Hematopoietic multipotent progenitor cell treated with erythropoietin and hydrocortisone succinate and interleukin-3 and kit ligand, for 6 days (in vitro differentiated cells): ENCODE results near the gene CAT.
"Not testable (repeated sequence)": the region's sequence is repeated elsewhere in the genome, so short reads cannot be mapped to it uniquely, and the experiment has no call there.

ENCODE experiments used
- DNase-seq: peaks from one replicate; pipeline ENCODE4 v3.0.0-alpha.2; 2015

CAT gene

DNA sequence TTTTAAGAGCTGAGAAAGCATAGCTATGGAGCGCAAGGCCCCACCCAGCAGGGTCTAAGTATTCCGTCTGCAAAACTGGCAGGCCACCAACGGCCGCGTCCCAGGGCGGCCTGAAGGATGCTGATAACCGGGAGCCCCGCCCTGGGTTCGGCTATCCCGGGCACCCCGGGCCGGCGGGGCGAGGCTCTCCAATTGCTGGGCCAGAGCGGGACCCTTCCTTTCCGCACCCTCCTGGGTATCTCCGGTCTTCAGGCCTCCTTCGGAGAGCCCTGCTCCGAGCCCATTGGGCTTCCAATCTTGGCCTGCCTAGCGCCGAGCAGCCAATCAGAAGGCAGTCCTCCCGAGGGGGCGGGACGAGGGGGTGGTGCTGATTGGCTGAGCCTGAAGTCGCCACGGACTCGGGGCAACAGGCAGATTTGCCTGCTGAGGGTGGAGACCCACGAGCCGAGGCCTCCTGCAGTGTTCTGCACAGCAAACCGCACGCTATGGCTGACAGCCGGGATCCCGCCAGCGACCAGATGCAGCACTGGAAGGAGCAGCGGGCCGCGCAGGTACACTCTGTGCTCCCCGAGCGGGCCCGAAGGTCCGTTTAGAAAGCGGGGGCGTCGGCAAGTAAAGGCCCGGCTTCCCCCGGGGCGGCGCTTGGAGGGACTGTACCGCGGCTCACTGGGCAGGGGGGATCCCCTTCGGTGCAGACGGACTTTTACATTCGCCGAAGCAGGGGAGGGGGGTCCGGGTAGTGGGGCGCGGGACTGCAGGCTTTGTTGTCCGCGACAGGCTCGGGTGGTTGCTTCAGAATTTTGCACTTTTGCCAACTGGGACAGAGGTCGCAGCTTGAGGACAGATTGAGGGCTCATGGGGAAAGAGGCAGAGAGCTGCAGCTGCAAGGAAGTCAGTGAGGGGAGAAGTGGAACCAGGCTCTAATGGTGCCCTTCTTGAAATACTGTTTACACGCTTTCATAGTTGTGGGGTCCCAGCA, at the start of gene CAT:
CAT (plus strand) TSS at position 406 of the 979 bp plus-strand sequence; CDS start at position 486, 80 bp downstream.
- peak; percentile 99 for DNase-seq

DNA sequence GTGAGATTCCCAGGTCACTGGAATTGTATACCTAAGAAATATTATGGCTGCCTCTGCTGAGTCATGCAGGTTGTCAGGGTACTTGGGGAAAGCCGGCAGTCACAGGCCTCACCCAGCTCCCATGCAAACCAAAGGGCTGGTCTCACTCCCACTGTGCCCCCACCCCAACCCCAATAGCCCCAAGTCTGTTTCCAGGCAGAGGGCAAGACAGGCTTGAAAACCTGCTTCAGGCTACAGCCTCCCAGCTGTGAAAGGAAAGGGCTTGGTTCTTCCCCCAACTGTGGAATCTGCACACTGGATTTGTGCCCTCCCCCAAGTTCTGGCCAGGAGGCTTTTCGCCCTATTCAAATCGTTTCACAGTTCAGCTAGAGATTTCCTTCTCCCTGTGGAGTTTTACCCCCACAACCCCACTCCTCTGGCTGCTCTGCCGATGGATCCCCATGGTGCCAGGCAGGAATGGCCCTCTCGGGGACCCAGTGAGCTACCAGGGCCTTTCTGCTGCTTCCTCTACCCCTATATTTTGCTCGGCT, 43.9 kb upstream of the CAT start:
- DNase-seq = no peak

DNA sequence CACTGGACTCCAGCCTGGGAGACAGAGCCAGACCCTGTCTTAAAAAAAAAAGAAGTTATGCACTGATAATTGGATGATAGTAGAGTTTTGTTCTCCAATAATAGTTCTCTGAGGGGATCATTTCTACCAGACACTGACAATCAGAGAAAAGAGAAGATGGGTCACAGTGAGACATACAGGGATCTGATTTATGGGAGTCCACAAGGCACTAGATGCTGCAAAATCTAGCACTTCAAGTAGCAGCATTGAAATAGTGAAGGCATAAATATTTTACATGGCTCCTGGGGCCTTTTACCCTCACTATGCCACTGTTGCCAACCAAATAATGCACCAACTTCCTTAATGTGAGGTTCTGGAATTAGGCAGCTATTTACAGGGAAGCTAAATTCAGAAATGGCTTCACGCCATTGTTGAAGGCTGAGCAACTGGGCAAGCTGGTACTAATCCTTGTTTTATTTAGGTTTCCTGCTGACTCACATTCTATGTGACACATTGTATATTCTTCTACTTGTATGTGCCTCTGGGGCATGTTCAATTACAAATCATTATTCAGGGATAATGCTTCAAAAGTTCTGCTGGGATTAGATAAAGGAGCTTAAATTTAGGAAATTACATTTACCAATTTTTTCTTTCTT, 42.7 kb upstream of the CAT start:
- no peak for DNase-seq

DNA sequence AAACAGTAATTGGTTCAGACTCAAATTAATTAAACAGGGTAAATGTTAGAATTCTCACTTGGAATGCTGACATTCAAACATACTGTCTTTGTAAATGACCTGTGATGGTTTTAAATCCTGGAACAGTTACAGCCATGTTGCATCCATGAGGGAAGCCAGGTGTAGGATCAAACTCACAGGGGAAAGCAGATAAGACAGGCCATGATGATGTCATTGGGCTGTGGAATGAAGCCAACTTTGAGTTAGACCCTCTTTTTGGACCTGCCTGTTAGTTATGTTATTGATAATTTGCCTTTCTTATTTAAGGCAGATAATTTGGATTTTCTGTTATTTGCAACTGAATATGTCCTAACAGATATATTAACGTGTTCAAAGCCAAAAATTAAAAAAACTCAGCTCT, 41.6 kb upstream of the CAT start:
- no peak for DNase-seq

DNA sequence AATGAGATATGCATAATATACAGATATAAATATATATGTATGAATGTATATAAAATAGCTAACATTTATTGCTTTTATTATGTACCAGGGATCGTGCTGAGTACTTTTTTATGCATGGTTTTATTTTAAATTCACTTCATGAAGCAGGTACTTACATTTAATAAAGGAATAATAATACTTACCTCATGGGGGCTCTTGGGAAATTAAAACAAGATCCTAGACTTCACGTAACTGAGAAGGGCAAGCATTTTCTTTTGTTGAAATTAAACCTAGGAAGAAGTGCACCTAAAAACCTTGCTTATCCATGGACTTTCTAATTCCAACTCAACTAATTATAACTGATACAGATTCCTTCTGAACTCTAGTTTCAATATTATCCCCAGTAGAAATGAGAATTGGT, 40.9 kb upstream of the CAT start:
- DNase-seq = no peak

DNA sequence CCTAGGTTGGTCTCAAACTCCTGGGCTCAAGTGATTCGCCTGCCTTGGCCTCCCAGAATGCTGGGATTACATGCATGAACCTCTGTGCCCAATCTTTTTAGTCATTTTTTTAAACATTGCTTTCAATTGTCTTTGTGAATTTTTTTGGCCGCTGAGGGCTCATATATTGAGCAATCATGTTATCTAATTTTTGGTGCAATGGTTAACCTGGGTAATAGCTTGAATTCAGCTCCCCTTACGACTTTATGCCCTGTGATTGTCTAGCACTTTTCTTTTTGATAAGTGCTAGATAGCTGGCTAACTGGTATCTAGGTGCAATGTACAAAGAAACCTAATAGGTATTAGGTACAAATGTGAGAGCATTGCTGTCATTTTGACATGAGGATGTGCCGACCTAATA, 35.3 kb upstream of the CAT start:
- DNase-seq = no peak

DNA sequence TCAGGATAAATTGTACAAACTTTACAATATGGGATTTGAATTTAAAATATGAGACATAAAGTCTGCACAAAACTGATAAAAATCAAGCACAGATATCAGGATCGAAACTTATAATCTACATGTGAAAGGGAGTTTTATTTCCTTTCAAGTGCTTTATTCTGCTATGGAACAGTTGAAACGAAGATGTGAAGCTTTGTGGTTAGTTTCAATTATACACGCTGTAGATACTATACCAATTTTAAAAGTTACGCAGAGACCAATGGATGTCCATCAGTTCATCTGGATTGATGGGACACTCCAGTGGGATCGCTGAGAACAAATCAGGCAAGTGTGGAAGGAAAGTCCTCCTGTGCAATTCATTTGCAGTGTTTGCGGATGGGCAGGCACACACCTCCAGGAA, 34.5 kb upstream of the CAT start:
- no peak for DNase-seq

DNA sequence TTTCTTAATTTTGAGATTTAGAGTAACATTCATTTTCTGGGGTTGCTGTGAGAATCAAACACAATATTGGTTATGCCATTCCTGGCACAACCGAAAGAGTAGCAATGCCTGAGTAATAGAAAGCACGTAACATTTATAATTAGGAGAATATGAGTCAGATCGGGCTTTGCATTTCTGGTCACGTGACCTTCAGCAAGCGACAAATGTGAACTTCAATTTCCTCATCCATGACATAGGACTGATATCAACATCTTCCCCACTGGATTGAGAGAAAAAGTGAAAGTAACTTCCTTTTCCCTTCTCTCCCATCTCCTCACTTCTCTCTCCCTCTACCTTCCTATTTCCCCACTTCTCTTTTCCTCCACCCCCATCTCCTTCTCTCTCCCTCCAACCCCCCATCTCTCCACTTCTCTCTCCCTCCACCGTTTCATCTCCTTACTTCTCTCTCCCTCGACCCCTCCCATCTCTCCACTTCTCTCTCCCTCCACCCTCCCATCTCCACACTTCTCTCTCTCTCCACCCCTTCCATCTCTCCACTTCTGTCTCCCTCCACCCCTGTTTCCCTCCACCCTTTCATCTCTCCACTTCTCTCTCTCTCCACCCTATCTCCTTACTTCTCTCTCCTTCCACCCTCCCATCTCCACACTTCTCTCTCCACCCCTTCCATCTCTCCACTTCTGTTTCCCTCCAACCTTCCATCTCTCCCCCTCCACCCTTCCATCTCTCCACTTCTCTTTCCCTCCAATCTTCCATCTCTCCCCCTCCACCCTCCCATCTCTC, 33.5 kb upstream of the CAT start:
- DNase-seq = no peak

DNA sequence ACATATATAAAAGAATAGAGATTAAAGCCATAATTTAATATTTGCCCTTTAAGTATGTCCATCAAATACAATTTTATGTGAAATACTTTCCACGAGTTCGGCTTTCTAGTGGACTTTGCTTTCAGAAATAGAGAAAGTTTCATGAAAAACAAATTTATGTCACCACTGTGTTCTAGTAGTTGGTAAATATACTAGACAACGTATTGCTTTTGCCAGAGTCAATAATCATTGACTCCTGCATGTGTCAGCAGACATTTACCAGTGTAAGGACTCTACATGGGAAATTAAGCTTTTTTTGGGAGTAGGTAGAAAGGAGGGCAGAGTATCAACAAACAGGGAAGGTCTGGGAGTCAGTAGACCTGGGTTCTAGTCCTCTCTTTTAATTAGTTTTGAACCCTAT, 32.3 kb upstream of the CAT start:
- no peak for DNase-seq

DNA sequence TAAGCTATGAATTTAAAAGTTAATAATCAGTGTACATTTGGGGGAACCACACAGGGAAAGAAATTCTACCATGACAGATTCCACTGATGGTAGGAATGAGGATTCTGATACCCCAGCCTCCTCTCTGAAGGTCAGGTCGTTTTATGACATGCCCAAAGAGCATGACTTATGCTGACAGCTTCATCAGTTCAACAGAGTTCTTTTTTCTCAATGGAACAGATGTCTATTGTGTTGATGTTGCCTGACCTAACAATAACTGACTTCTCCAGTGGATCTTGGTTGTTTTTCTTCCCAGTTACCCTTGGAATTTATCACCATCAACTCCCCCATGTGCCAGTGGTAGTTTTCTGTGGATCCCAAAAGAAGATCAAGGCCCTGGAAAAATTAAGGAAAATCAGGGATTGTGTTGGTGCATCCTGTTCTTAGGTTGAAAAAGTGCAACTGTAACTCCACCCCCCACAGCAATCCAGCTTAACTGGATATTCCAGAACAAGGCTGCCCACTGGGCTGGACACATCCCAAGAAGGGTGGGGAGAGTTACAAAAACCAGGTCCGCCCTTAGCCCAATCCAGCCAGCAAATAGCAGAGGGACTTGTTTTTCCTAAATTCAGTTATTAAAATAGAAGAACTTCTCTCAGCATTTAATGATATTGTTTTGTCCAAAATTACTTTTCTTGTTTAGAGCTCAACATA, 31.5 kb upstream of the CAT start:
- DNase-seq = no peak

DNA sequence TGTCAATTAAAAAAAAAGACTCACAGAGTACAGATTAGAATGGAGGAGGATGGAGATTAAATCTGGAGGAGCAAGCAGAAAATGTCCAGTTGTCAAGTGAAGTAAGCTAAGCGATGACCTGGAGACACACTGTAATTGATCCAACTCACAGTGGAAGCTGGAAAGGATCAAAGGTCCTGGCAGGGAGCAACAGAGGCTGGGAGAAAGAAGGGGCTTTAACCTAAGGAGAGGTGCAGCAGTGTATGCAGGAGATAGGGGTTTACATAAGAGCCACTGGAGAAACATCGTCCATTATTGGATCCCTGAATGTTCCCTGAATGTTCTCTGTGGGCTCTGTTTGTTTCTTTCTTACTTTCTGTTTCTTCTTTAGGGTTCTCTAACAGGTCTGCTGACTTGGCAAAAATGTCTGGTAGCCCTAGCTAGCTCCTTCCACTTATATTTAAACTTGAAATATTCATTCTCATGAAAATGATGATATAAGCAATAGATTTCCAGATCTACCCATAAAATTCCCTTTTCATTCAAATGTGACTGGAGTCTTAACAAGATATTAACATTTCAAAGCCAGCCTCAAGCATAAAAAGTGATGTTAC, 30.1 kb upstream of the CAT start:
- no peak for DNase-seq

DNA sequence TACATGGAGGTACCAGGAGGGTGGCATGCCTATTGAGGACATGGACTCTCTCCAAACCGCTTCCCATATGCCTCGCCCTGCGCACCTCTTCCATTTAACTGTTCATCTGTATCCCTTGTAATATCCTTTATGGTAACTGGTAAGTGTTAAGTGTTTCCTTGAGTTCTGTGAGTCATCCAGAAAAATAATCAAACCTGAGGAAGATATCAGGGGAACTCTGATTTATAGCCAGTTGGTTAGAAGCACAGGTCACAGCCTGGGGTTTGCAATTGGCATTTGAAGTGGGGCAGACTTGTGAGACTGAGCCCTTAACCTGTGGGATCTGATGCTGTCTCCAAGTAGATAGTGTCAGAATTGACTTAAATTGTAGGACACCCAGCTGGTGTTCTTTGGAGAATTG, 27.6 kb upstream of the CAT start:
- no peak for DNase-seq

DNA sequence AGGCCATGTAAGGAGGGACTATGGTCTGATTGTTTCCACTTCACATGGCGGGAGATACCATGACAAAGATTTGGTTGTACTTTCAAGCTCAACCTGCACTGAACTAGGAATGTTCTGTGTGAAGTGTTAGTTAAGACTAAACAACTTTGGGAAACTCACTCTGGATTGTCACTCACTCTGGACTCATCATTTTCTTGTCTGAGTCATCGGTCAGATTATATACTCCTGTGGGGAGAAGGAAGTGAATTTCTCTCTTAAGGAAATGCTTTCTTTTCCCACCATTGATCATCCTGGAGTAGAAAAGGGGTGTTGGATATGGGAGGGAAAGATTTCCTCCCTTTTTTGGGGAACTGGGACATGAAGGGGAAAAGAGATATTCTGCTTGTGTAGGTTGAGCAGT, 26.9 kb upstream of the CAT start:
- DNase-seq = no peak

DNA sequence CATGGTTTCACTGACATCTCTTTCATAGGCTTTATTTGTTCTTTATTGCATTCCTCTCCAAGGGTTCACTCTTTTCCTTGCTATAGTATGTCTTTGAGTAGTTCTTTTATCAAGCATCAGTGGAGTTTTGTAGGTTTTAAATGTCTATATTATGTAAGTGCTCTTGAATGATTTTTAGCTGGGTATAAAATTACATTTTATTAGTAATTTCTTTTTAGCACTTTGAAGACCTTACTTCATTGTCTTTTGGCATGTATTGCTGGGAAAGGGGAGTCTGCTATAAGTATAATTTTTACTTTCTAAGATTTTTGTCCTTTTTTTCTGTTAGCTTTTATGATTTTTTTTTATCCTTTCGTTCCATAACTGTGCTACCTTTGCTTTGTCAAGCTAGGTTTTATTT, 25.5 kb upstream of the CAT start:
- no peak for DNase-seq

DNA sequence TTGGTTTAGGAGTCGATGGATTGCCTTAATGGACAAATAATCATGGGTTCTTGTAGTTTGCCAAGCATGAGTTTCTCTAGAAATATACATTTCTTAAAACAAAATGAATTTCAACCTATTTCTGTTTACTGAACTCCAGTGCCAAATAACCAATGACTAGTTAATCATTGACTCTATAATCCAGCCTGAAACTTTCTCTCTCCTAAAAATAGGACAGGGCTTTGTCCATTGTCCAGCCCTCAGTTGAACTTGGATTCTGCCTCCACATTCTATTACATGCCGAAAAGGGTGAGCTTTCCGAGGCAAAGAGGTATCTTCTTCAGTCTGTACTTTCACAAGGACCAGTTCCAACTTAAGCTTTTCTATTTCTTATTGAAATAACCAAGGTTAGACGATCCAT, 23.2 kb upstream of the CAT start:
- no peak for DNase-seq

DNA sequence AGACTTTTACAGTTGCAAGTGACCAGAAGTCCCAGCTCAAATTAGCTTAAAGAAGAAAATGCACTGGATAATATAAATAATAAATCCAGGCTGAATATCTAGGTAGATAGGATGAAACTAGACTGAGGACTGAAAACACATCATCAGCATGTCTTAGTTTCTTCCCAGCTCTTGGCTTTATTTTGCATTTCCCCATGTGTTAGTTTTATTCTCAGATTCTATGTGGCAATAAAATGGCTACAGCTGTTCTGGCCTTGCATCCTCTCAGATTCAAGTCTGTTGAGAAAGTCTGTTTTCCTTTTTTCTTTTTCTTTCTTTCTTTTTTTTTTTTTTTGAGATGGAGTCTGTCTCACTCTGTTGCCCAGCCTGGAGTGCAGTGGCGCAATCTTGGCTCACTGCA, 22.6 kb upstream of the CAT start:
- no peak for DNase-seq

DNA sequence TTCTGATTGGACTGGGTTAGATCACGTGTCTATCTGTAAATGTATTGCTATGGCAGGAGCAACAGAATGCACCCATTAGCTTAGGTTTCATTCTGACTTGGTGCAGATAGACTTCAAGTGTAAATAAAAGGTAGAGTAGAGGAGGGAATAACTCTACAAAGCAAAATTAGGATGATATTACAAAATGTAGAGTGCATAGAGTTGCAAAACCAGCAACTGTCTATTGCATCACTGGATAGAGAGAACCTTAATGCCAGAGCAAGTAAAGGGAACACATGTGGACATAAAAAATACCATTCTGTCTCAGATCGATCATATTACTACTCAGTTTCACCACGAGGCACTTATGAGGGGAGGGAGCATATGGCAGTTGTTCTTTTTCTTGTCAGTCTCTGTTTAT, 22.0 kb upstream of the CAT start:
- DNase-seq = peak; percentile 57

DNA sequence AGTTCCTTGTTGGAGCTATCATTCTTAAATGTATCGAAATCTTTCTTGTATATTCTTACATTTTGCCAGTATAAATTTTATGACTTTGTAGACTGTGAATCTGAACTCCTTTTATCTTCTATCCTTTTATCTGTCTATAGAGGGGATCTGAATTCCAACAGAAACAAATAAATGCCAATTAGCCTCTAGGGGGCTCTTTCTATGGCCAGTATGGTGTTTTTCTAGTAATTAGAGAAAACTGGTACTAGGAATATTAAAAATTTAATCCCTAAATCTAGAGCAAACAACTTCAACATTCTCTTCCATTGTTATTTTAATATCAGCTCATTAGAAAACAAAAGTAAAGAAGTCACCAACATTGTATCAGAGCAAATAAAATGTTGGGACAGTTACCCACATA, 21.5 kb upstream of the CAT start:
- DNase-seq = peak; percentile 50

DNA sequence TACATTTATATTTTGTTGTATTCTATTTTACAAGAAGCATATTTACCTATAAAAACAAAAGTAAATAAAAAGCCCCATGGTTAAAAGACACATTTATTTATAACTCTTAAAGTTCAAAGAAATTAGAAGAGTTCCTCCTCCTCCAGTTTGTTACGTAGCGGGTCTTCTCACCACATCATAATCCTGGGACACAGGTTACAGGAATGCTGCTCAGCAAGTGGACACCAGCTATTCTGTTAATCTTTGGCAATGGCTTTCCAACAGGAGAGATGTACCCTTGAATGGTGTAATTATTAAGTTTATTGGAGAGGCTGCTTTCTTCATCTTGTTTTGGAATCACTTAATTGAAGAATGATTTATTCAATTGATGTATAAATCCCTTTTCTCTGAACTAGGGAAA, 19.6 kb upstream of the CAT start:
- DNase-seq = no peak

DNA sequence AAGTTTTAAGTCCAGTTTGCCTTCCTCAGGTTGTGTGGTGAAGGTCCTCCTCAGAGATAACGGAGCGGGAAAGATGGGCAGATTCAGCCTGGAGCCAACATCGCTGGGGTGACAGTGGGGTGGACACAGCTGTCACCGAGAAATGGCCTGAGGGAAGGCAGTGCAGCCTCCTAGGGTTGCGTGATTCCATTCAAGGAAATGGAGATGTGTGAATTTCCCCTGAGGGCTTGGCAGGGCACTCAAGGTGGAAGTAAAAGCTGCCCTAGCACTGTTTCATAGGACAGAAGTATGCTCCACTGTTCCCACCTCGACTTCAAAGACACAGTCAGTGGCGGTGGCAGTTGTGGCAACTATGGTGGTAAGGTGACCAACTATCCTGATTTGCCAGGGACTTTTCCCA, 15.4 kb upstream of the CAT start:
- DNase-seq = no peak

DNA sequence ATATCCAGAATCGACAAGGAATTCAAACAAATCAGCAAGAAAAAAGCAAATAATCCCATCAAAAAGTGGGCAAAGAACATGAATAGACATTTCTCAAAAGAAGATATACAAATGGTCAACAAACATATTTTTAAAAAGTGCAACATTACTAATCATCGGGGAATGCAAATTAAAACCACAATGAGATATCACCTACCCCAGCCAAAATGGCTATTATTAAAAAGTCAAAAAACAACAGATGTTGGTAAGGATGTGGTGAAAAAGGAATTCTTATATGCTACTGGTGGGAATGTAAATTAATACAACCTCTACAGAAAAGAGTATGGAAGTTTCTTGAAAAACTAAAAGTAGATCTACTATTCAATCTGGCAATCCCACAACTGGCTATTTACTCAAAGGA, 13.9 kb upstream of the CAT start:
- DNase-seq = not testable (repeated sequence)

DNA sequence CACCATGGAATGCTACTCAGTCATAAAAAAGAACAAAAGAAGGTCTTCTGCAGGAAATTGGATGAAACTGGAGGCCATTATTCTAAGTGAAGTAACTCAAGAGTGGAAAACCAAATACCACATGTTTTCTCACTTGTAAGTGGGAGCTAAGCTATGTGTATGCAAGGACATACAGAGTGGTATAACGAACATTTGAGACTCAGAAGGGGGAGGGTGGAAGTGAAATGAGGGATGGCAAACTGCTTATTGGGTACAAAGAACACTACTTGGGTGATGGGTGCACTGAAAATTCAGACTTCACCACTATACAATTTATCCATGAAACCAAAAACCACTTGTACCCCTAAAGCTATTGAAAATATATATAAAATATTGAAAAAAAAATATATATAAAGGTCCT, 13.4 kb upstream of the CAT start:
- DNase-seq = no peak
